Measurements from ENCODE around the gene CFAP46. TPM values are rescaled to one million over a fixed set of nuclear protein-coding genes. Genes with fewer than 3 reads are reported as not detected.

The CFAP46 gene
- total RNA-seq, 3 donors from 2014 or later (not counting 1 experiment from before 2014, with no cell fraction given) = 0.35 TPM; not detected in 2

GRCh38 chr10:132858121-132859081, 84.0 kb downstream of the CFAP46 start:
- Mint-ChIP-seq H3K4me3 (no peak overlapping the region), H3K4me1 (peaks cover 3 to 10% of the 10 kb centered on the region in 2 donors), H3K27ac (no peak overlapping the region), H3K36me3 (no peaks in the 10 kb centered on the region), H3K9me3 (no peaks in the 10 kb centered on the region), H3K27me3 (ENCODE audit: low read depth in 2 of 2) (peaks cover 0 to 7% of the 10 kb centered on the region in 2 donors)
- Histone ChIP-seq H3K36me3 (ENCODE audit: control insufficient read depth, insufficient read depth, low read length) (no peaks in the 10 kb centered on the region), H3K9me3 (ENCODE audit: control insufficient read depth, insufficient read depth, low read length) (peaks cover 3% of the 10 kb centered on the region), H3K27me3 (ENCODE audit: control insufficient read depth, insufficient read depth, low read length) (no peaks in the 10 kb centered on the region), H3K4me1 (ENCODE audit: control insufficient read depth, insufficient read depth, low read length) (peaks cover 9% of the 10 kb centered on the region), H3K27ac (ENCODE audit: low read length) (no peak overlapping the region), H3K4me3 (ENCODE audit: low read length) (no peak overlapping the region)
- intact Hi-C loops (cut with micrococcal nuclease) = no loop called here
- ATAC-seq (no peak), DNase-seq (no peak)
- TF ChIP-seq CTCF (IDR thresholded peaks at IDR 0.05) = no peak
- 95% methylated on average over 45 of the region's 45 CpGs for WGBS (ENCODE audit: insufficient coverage)

- Mint-ChIP-seq H3K9me3 (no peaks in the 10 kb centered on the region), H3K36me3 (no peaks in the 10 kb centered on the region), H3K27me3 (ENCODE audit: low read depth in 2 of 2) (peaks cover 0 to 11% of the 10 kb centered on the region in 2 donors), H3K4me1 (no peaks in the 10 kb centered on the region), H3K4me3 (no peak overlapping the region), H3K27ac (no peak overlapping the region)
- no peak for TF ChIP-seq CTCF (IDR thresholded peaks at IDR 0.05)
- intact Hi-C loops (cut with micrococcal nuclease) = no loop called here
- no peaks in the 10 kb centered on the region for H3K4me1 ChIP-seq (ENCODE audit: control insufficient read depth, insufficient read depth, low read length)
- H3K4me3 ChIP-seq (ENCODE audit: low read length) = no peak overlapping the region
- ATAC-seq (no peak), DNase-seq (no peak)
- peaks cover 3% of the 10 kb centered on the region for H3K9me3 ChIP-seq (ENCODE audit: control insufficient read depth, insufficient read depth, low read length)
- H3K36me3 ChIP-seq (ENCODE audit: control insufficient read depth, insufficient read depth, low read length) = no peaks in the 10 kb centered on the region
- WGBS (ENCODE audit: insufficient coverage) = 95% methylated on average over 13 of the region's 13 CpGs
- no peaks in the 10 kb centered on the region for H3K27me3 ChIP-seq (ENCODE audit: control insufficient read depth, insufficient read depth, low read length)
- H3K27ac ChIP-seq (ENCODE audit: low read length) = no peak overlapping the region
Measured at GRCh38 chr10:132856869-132857524, 85.4 kb downstream of the CFAP46 start.

GRCh38 chr10:132855889-132856288, 86.5 kb downstream of the CFAP46 start:
- Histone ChIP-seq H3K4me3 (ENCODE audit: low read length) (no peak overlapping the region), H3K27ac (ENCODE audit: low read length) (no peak overlapping the region), H3K9me3 (ENCODE audit: control insufficient read depth, insufficient read depth, low read length) (peaks cover 3% of the 10 kb centered on the region), H3K4me1 (ENCODE audit: control insufficient read depth, insufficient read depth, low read length) (no peaks in the 10 kb centered on the region), H3K27me3 (ENCODE audit: control insufficient read depth, insufficient read depth, low read length) (no peaks in the 10 kb centered on the region), H3K36me3 (ENCODE audit: control insufficient read depth, insufficient read depth, low read length) (no peaks in the 10 kb centered on the region)
- peaks cover 0 to 11% of the 10 kb centered on the region in 2 donors for H3K27me3 Mint-ChIP-seq (ENCODE audit: low read depth in 2 of 2)
- H3K36me3 Mint-ChIP-seq = no peaks in the 10 kb centered on the region
- DNase-seq = no peak
- H3K4me3 Mint-ChIP-seq = no peak overlapping the region
- no peak for TF ChIP-seq CTCF (IDR thresholded peaks at IDR 0.05)
- no peak for ATAC-seq
- no peak overlapping the region for H3K27ac Mint-ChIP-seq
- WGBS (ENCODE audit: insufficient coverage) = 88% methylated on average over 7 of the region's 7 CpGs
- no peaks in the 10 kb centered on the region for H3K4me1 Mint-ChIP-seq
- intact Hi-C loops (cut with micrococcal nuclease) = no loop called here
- no peaks in the 10 kb centered on the region for H3K9me3 Mint-ChIP-seq

Data from natural killer cell (primary cell).